Neutrophil (primary cell): ENCODE measurements around the gene CASP14.

Experiments
- H3K27ac ChIP-seq: fragments of 200-600 bp; sonication (generic); 2 replicates; pipeline ENCODE4 v1.5.1; 2016; ENCODE audit warnings: mild to moderate bottlenecking, moderate library complexity
- H3K27me3 ChIP-seq: fragments of 200-600 bp; sonication (generic); 2 replicates; pipeline ENCODE4 v1.6.0; 2016; ENCODE audit warnings: mild to moderate bottlenecking
- H3K36me3 ChIP-seq: fragments of 200-600 bp; sonication (generic); 2 replicates; pipeline ENCODE4 v1.5.1; 2017
- H3K4me1 ChIP-seq, 2 experiments: fragments of 200-600 bp in 1 of 2; sonication (generic) in 1 of 2; 1 replicate in 1 of 2; 2 replicates in 1 of 2; pipeline versions ENCODE4 v1.5.1 to v1.6.1; 2013 to 2016; ENCODE audit warnings: low read depth in 1 of 2, low read length in 1 of 2, mild to moderate bottlenecking in 1 of 2, moderate library complexity in 1 of 2; ENCODE audit not compliant: control insufficient read depth in 1 of 2, insufficient read depth in 1 of 2
- H3K4me3 ChIP-seq, 2 experiments: fragments of 200-600 bp in 1 of 2; sonication (generic) in 1 of 2; 1 replicate in 1 of 2; 2 replicates in 1 of 2; pipeline ENCODE4 v1.5.1; 2013 to 2016; ENCODE audit warnings: low read depth in 1 of 2, low read length in 1 of 2, mild to moderate bottlenecking in 1 of 2, moderate library complexity in 1 of 2
- H3K9me3 ChIP-seq: fragments of 200-600 bp; sonication (generic); 2 replicates; pipeline ENCODE4 v1.5.1; 2016
- TF ChIP-seq, protein P1 (sequence below): fragments of 200-600 bp; sonication (generic); IDR thresholded peaks from 2 replicates; pipeline ENCODE4 v1.5.1; 2016; ENCODE audit warnings: antibody characterized with exemption

Gene CASP14

DNA sequence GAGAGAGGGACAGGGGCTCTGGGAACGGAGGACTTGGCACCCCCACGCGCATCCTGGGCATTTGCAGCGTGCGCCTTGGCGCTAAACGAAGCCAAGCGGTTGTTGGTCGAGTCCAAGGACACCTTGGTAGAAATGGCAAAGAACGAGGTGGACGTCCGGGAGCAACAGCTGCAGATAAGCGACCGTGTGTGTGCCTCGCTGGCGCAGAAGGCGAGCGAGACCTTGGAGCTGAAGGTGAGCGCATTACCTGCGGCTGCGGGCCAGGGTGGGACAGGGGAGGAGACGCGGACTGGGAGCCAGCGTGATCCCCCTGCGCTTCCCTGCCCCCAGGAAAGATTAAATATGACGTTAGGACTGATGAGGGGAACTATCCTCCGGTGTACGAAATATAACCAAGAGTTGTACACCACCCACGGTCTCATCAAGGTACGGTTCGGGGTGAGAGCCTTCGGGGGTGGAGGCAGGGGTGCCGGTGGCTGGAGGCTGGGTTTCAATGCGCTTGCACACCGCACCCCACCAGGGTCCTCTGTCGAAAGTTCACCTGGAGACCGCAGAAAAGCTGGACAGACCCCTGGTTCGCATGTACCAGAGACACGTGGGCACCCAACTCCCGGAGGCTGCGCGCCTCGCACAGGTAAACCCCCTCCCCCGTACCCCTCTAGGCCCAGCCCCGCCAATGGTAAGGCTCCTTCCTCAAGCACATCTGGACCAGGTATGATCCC lies 27.8 kb upstream of the CASP14 start:
- no peak overlapping the region for H3K4me3 ChIP-seq
- H3K27ac ChIP-seq: no peak overlapping the region
- TF ChIP-seq, protein P1, sequence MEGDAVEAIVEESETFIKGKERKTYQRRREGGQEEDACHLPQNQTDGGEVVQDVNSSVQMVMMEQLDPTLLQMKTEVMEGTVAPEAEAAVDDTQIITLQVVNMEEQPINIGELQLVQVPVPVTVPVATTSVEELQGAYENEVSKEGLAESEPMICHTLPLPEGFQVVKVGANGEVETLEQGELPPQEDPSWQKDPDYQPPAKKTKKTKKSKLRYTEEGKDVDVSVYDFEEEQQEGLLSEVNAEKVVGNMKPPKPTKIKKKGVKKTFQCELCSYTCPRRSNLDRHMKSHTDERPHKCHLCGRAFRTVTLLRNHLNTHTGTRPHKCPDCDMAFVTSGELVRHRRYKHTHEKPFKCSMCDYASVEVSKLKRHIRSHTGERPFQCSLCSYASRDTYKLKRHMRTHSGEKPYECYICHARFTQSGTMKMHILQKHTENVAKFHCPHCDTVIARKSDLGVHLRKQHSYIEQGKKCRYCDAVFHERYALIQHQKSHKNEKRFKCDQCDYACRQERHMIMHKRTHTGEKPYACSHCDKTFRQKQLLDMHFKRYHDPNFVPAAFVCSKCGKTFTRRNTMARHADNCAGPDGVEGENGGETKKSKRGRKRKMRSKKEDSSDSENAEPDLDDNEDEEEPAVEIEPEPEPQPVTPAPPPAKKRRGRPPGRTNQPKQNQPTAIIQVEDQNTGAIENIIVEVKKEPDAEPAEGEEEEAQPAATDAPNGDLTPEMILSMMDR: no peak
- H3K4me1 ChIP-seq: no peaks in the 10 kb centered on the region
- H3K9me3 ChIP-seq: no peaks in the 10 kb centered on the region
- H3K36me3 ChIP-seq: no peaks in the 10 kb centered on the region
- H3K27me3 ChIP-seq: peaks cover 63% of the 10 kb centered on the region

DNA sequence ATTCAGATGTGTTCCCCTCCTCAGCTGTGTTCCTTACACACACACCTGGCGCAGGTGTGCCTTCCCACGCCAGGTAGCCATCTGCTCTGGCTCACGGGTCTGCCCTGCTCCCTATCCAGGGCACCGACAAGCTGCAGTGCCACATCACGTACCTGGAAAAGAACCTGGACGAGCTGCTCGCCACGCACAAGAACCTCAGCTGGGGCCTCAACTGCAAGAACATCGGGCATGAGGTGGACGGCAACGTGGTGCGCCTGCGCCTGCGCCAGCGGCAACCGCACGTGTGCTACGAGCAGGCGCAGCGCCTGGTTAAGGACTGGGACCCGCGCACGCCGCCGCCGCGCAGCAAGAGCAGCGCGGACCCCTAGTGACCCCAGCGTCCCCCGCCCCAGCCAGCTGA lies 26.5 kb upstream of the CASP14 start:
- TF ChIP-seq, protein P1: no peak
- H3K4me3 ChIP-seq: no peak overlapping the region
- H3K36me3 ChIP-seq: no peaks in the 10 kb centered on the region
- H3K9me3 ChIP-seq: no peaks in the 10 kb centered on the region
- H3K4me1 ChIP-seq: no peaks in the 10 kb centered on the region
- H3K27ac ChIP-seq: no peak overlapping the region
- peaks cover 50% of the 10 kb centered on the region for H3K27me3 ChIP-seq

DNA sequence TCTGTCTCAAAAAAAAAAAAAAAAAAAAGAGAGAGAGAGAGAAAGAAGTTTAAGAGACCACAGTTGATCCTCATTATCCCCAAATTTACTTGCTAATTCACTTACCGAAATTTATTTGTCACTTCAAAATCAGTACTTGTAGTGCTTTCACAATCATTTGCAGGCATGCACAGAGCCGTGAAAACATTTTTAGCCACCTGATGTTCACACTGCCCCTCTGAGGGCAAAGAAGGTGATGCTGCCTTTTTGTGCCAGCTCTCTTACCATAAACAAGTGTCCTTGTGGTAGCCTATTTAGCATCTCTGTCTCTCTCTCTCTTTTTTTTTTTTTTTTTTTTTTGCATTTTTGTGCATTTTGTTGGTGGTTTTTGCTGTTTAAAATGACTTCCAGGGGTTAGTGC lies 24.1 kb upstream of the CASP14 start:
- H3K4me3 ChIP-seq: no peak overlapping the region
- H3K36me3 ChIP-seq: no peaks in the 10 kb centered on the region
- no peaks in the 10 kb centered on the region for H3K4me1 ChIP-seq
- peaks cover 41% of the 10 kb centered on the region for H3K27me3 ChIP-seq
- H3K9me3 ChIP-seq: no peaks in the 10 kb centered on the region
- TF ChIP-seq, protein P1: no peak
- H3K27ac ChIP-seq: no peak overlapping the region

DNA sequence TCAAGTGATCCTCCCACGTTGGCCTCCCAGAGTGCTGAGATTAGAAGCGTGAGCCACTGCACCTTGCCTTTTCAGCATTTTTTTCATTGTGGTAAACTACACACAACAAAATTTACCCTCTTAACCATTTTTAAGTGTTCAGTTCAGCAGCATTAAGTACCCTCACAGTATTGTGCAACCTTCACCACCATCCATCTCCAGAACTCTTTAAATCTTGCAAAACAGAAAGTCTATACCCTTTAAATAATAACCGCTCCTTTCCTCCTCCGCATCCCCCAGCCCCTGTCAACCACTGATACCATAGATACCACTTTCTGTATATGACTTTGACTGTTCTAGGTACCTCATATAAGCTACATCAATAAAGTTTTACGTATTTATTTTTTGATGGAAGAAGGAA lies 20.8 kb upstream of the CASP14 start:
- H3K4me1 ChIP-seq: no peaks in the 10 kb centered on the region

DNA sequence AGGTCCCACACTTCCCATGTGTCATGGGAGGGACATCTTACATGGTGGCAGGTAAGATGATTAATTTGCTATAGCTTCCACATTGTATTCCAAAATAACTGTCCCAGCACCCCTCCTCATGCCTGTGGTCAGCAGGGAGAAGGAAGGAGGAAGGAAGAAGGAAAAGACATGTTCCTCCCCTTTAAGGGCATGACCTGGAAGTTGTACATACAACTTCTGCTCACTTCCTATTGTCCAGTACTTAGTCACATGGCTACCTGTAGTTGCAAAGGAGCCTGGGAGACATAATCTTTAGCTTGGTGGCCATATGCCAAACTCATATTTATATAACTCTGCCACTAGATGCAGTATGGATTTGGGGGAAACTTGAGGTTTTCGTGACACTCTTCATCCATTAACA lies 17.6 kb upstream of the CASP14 start:
- H3K4me3 ChIP-seq: no peak overlapping the region
- TF ChIP-seq, protein P1: no peak

More for the DNA sequence above, 20.8 kb upstream of the CASP14 start:
- H3K36me3 ChIP-seq: no peaks in the 10 kb centered on the region
- H3K27me3 ChIP-seq: peaks cover 17% of the 10 kb centered on the region
- H3K4me3 ChIP-seq: no peak overlapping the region
- no peaks in the 10 kb centered on the region for H3K9me3 ChIP-seq
- no peak overlapping the region for H3K27ac ChIP-seq
- TF ChIP-seq, protein P1: no peak

More for the DNA sequence above, 17.6 kb upstream of the CASP14 start:
- Histone ChIP-seq H3K36me3 (no peaks in the 10 kb centered on the region), H3K27me3 (peaks cover 4% of the 10 kb centered on the region), H3K4me1 (peaks cover 0 to 3% of the 10 kb centered on the region in 2 experiments), H3K9me3 (no peaks in the 10 kb centered on the region), H3K27ac (no peak overlapping the region)
